Lung (tissue), 12 donors: Measurements from ENCODE around the gene CERS1. TPM values are rescaled to one million over a fixed set of nuclear protein-coding genes. Genes with fewer than 3 reads are reported as not detected.
A peak's percentile ranks its signal among the peaks of the same experiment; 100 is the strongest.

Source experiments
- ATAC-seq: fragments of 200-7000 bp; cut with Tn5 transposase; one replicate; pipeline ENCODE4 v1.9.1; 2020; ENCODE audit warnings: moderate number of reproducible peaks; ENCODE audit not compliant: insufficient read depth, low FRiP score
- DNase-seq, 3 donors: peaks; one replicate each; pipeline ENCODE4 v3.0.0-alpha.2; 2013 to 2017
- H3K27ac ChIP-seq, 2 donors: one replicate each; pipeline ENCODE4 v1.5.1; 2013; ENCODE audit warnings: mild to moderate bottlenecking in 2 of 2, moderate library complexity in 2 of 2, control low read depth in 1 of 2, inconsistent platforms in 1 of 2, low read depth in 1 of 2, low read length in 1 of 2
- H3K27me3 ChIP-seq, 3 donors: one replicate each; pipeline ENCODE4 v1.5.1; 2013; ENCODE audit warnings: low read length in 2 of 3; ENCODE audit not compliant: control insufficient read depth in 3 of 3, insufficient read depth in 3 of 3
- H3K36me3 ChIP-seq, 4 donors: one replicate each; pipeline ENCODE4 v1.5.1; 2013; ENCODE audit warnings: low read length in 4 of 4, mild to moderate bottlenecking in 1 of 4, moderate library complexity in 1 of 4; ENCODE audit not compliant: control insufficient read depth in 4 of 4, insufficient read depth in 4 of 4
- H3K4me1 ChIP-seq, 5 donors: one replicate each; pipeline ENCODE4 v1.5.1; 2013; ENCODE audit warnings: low read length in 5 of 5, mild to moderate bottlenecking in 2 of 5, moderate library complexity in 1 of 5; ENCODE audit not compliant: control insufficient read depth in 5 of 5, insufficient read depth in 5 of 5
- H3K4me3 ChIP-seq: one replicate; pipeline ENCODE4 v1.5.1; 2013; ENCODE audit warnings: mild to moderate bottlenecking, control low read depth, moderate library complexity
- H3K9ac ChIP-seq, 2 donors: one replicate each; pipeline ENCODE4 v1.5.1; 2013; ENCODE audit warnings: low read length in 2 of 2, control low read depth in 1 of 2; ENCODE audit not compliant: insufficient read depth in 1 of 2
- H3K9me3 ChIP-seq, 4 donors: one replicate each; pipeline ENCODE4 v1.5.1; 2013; ENCODE audit warnings: low read length in 3 of 4, mild to moderate bottlenecking in 1 of 4, moderate library complexity in 1 of 4; ENCODE audit not compliant: control insufficient read depth in 4 of 4, insufficient read depth in 3 of 4
- CTCF ChIP-seq: IDR thresholded peaks from 2 replicates; pipeline ENCODE4 v1.5.1; 2012; ENCODE audit warnings: mild to moderate bottlenecking; ENCODE audit errors: control extremely low read depth, extremely low read depth
- WGBS, 2 donors: extraction: QIAGEN DNeasy Blood & Tissue Kit; methylation state at CpG; one replicate each; pipeline ENCODE4 v1.1.7; 2013; 5-methylcytosine and 5-hydroxymethylcytosine counted together
- polyA plus RNA-seq, 2 donors: library from polyadenylated mRNA; stranded (reverse); fragments of 200-250 nt; gene quantifications; one replicate each; pipeline ENCODE4 v1.2.1, GENCODE V29; 2013
- total RNA-seq, 2 donors: library from RNA; depleted of rRNA in 1 of 2; stranded (reverse); fragments of >200 nt in 1 of 2; gene quantifications; one replicate each; pipeline ENCODE4 v1.2.1, GENCODE V29; 2014 to 2021
- donor health status: control.
- donor health status: control.
- donor health status: Bipolar disorder and iron deficiency.
- donor health status: healthy.
- donor health status: DM: yes; HTN: yes; CAD: no.

The CERS1 gene
- total and polyA plus RNA-seq, 4 donors, result 0.14 to 1.7 (median 0.35) TPM

DNA sequence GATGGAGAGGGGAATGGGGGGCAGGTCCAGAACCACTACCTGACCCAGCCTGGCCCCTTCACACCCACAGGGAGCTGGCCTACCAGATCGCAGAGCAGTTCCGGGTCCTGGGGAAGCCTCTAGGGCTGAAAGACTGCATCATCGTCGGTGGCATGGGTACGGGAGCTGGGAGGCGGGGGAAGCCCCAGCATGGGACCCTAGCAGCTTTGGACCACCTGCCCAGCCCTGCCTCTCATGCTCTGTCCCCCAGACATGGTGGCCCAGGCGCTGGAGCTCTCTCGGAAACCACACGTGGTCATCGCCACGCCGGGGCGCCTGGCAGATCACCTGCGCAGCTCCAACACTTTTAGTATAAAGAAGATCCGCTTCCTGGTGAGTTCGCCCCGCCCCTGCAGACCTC lies 25.6 kb upstream of the CERS1 start:
- no peak overlapping the region for H3K9ac ChIP-seq
- DNase-seq (no peak), ATAC-seq (no peak)
- peaks cover 0 to 21% (median 6%) of the 10 kb centered on the region in 5 donors for H3K4me1 ChIP-seq
- peaks cover 3 to 47% (median 23%) of the 10 kb centered on the region in 4 donors for H3K36me3 ChIP-seq
- no peak for TF ChIP-seq CTCF
- no peak overlapping the region for H3K4me3 ChIP-seq
- no peaks in the 10 kb centered on the region for H3K9me3 ChIP-seq
- WGBS, 2 donors, result 92 to 95% methylated on average over 17 of the region's 17 CpGs
- no peaks in the 10 kb centered on the region for H3K27me3 ChIP-seq
- no peak overlapping the region for H3K27ac ChIP-seq

GRCh38 chr19:18920400-18920799 lies 24.4 kb upstream of the CERS1 start:
- H3K4me1 ChIP-seq, result peaks cover 0 to 21% (median 6%) of the 10 kb centered on the region in 5 donors
- no peak for ATAC-seq
- peak overlapping the region in 1 of 2 donors; percentile 0 for H3K27ac ChIP-seq

DNA sequence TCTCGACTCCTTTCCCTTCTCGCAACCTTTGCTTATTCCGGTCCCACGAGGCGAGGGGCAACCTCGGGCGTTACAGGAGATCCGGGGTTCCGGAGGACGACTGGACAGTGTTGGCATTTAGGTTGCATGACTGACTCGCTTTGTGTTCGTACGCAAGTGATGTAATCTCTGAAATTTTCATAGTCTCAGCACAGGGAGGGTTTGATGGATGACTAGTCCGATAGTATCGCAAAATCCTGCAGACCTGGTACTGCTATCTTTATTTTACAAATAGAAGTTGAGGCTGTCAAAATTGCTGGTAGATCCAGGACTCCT lies 23.9 kb upstream of the CERS1 start:
- WGBS, 2 donors, result 0 to 1% methylated on average over 15 of the region's 15 CpGs
- TF ChIP-seq CTCF, result no peak
- H3K9ac ChIP-seq, result peak overlapping the region; percentile 20 to 57
- H3K36me3 ChIP-seq, result peaks cover 3 to 44% (median 20%) of the 10 kb centered on the region in 4 donors
- DNase-seq (no peak), ATAC-seq (no peak)
- H3K4me1 ChIP-seq, result peaks cover 0 to 21% (median 6%) of the 10 kb centered on the region in 5 donors
- peak overlapping the region; percentile 95 for H3K4me3 ChIP-seq
- no peaks in the 10 kb centered on the region for H3K9me3 ChIP-seq
- H3K27me3 ChIP-seq, result no peaks in the 10 kb centered on the region
- peak overlapping the region; percentile 3 to 78 for H3K27ac ChIP-seq

More at GRCh38 chr19:18920400-18920799, 24.4 kb upstream of the CERS1 start:
- peak overlapping the region; percentile 20 to 61 for H3K9ac ChIP-seq
- no peak for DNase-seq
- WGBS, 2 donors, result 56 to 64% methylated on average over 9 of the region's 9 CpGs
- no peaks in the 10 kb centered on the region for H3K9me3 ChIP-seq
- no peak for TF ChIP-seq CTCF
- peaks cover 3 to 41% (median 18%) of the 10 kb centered on the region in 4 donors for H3K36me3 ChIP-seq
- H3K27me3 ChIP-seq, result no peaks in the 10 kb centered on the region
- H3K4me3 ChIP-seq, result peak overlapping the region; percentile 95
